Omental fat pad (tissue), 4 donors: ENCODE measurements around the gene PRDM5. TPM values are rescaled to one million over a fixed set of nuclear protein-coding genes. Genes with fewer than 3 reads are reported as not detected.

Source experiments
- ATAC-seq: fragments of 150-250 bp; one replicate; pipeline ENCODE4 v1.9.1; 2016; ENCODE audit warnings: mild to moderate bottlenecking, moderate library complexity; ENCODE audit not compliant: low FRiP score
- DNase-seq: peaks from one replicate; pipeline ENCODE4 v3.0.0-alpha.2; 2019; ENCODE audit warnings: low spot score
- total RNA-seq, 4 donors: library from RNA; depleted of rRNA; stranded (reverse); fragments of >200 nt; gene quantifications; one replicate each; pipeline ENCODE4 v1.1.0, GENCODE V29; 2016
- TF ChIP-seq, protein P1 (sequence below), 3 donors: fragments of 450-650 bp; IDR thresholded peaks; one replicate each; pipeline ENCODE4 v1.5.1; 2016 to 2017; ENCODE audit warnings: antibody characterized with exemption in 3 of 3, mild to moderate bottlenecking in 3 of 3, moderate library complexity in 2 of 3

The PRDM5 gene
- total RNA-seq, 4 donors from 2014 or later = 6.0 to 18.8 (median 12.0) TPM

DNA sequence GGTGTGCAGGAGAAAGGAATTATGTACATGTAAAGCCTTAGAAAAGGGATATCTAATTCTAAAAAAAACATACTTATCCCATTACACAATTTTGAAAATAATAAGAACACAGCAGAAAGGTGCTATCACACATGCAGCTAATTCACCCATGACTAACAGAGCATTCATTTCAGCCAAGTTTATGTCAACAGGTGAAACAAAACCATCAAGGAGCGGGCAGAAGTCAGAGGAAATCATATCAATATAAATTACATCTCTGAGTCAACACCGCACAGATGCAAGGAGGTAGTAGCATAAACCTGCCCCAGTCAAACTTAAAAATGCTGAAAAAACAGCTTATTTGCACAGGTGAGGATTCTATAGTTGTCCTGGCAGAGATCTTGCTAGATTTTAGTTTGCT is 197.9 kb downstream of the PRDM5 start:
- TF ChIP-seq, protein P1, sequence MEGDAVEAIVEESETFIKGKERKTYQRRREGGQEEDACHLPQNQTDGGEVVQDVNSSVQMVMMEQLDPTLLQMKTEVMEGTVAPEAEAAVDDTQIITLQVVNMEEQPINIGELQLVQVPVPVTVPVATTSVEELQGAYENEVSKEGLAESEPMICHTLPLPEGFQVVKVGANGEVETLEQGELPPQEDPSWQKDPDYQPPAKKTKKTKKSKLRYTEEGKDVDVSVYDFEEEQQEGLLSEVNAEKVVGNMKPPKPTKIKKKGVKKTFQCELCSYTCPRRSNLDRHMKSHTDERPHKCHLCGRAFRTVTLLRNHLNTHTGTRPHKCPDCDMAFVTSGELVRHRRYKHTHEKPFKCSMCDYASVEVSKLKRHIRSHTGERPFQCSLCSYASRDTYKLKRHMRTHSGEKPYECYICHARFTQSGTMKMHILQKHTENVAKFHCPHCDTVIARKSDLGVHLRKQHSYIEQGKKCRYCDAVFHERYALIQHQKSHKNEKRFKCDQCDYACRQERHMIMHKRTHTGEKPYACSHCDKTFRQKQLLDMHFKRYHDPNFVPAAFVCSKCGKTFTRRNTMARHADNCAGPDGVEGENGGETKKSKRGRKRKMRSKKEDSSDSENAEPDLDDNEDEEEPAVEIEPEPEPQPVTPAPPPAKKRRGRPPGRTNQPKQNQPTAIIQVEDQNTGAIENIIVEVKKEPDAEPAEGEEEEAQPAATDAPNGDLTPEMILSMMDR (IDR thresholded peaks at IDR 0.05) = no peak
- no peak for ATAC-seq
- no peak for DNase-seq

DNA sequence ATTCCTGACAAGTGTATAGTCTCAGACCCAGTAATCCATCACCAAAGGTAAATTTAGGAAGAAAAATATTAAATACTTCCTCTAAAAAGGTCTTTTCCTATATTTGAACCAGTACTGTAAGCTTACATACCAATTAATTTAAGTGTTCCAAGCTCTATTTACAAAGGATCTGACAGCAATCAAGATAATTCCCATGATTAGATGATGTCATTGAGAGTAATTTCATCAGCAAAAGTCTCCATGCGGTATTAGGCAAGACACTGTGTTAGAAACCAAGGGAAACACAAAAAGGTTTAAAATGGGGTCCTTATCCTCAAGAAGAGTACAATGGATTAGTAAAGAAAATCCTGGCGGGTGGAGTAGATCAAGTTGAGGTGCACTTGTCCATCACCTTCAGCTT is 198.5 kb downstream of the PRDM5 start:
- TF ChIP-seq, protein P1 (IDR thresholded peaks at IDR 0.05) = no peak
- DNase-seq (no peak), ATAC-seq (no peak)

DNA sequence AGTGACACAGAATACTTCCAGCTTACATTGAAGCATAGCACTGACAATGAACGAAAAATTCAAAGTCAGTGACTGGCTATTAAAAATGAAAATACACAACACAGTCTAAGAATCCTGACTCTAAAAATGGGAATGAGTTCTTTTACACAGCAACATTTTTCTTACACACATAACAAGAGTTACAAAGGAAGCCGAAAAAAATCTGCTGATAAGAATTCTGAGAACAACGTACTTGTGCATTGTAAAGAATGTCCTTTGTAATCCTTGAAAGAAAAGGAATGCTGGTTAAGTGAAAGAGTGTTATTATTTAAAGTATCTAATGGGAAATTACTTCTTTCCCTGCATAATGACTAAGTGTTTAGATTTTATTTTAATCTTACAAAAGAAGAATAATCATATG is 199.4 kb downstream of the PRDM5 start:
- DNase-seq (no peak), ATAC-seq (no peak)
- TF ChIP-seq, protein P1 (IDR thresholded peaks at IDR 0.05) = no peak

DNA sequence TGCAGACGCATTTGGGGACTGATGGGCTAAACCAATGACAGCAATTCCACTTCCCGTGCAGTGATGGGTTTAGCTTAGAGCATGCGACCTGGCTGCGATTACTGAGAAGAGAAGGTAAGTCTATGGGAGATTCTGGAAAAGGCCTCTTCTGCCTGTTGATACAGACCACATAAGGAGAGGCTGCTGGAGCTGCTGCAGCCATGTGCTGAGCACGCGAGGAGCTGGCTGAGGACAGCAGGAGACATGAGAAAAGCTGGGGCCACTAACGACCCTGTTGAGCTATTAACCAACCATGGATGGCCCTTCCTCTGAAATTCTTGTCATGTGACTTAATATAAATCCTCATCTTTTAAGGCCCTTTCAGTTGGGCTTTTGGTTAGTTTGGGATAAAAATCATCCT is 199.9 kb downstream of the PRDM5 start:
- ATAC-seq (no peak), DNase-seq (no peak)
- TF ChIP-seq, protein P1 (IDR thresholded peaks at IDR 0.05) = no peak

DNA sequence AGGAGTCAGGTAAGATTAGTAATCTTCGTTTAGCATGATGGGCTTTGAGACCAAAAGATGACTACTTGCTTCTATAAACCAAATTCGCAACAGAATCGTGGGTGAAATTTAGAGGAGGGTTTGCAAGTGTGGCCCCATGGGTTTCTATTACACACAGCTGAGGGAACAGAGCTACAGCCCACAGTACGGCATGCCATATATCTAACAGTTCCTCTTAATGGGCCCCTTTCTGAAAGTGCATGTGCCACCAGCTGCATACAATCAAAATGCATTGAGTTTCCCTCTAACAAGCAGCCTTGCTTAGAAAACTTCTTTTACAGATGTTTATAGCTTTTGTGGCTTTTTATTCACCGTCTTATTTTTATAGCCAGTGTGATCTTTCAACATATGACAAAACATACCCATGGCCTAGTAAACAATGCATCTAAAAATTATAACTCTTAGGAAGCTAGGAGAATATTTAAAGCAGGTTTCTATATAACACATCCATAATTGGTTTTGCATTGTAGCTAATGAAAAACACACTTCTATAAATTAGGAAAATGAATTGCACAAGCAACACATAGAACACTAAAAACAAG is 202.1 kb downstream of the PRDM5 start:
- ATAC-seq (no peak), DNase-seq (no peak)
- TF ChIP-seq, protein P1 (IDR thresholded peaks at IDR 0.05) = no peak

DNA sequence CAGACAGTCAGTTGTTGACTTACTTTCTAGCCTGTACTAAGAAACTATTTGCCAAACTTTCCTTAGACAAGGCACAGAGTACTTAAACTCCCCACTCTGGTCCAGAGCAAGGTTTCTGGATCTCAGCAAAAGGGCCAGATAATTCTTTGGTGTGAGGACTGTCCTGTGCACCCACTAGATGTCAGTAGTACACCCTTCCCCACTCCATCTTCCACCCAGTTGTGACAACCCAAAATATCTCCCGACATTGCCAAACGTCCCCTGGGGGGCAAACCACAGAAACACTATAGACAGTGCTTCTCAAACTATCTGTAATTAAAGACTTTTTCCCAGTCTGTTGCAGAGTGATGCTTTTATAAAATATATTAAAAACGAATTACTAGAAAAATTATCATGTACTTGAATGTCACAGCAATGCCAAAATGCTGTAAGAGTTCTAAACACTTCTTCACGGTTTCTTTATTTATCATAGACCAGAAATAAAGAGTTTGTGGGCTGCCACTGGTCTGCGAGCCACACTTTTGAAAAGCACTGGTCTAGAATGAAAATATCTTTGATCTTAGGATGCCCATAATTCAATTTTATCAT is 203.5 kb downstream of the PRDM5 start:
- DNase-seq = no peak
- TF ChIP-seq, protein P1 (IDR thresholded peaks at IDR 0.05) = no peak
- no peak for ATAC-seq

DNA sequence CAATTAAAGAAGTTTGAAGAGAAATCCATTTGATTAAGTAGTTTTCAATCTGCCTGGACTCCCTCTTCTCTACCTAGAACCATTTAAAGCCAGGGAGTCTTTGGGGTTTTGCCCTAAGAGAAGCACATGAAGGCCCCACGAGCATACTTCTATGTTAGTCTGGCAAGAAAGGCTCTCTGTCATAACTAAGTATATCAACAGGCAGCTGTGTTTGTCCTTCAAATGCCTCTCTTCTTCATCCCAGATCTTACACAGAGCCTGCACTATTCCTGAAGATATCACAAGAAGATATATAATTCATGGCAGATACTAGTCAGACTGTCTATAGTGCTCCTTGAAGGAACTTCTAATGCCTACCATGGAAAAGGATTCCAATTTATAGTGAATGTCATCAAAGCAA is 206.2 kb downstream of the PRDM5 start:
- DNase-seq (no peak), ATAC-seq (no peak)
- TF ChIP-seq, protein P1 (IDR thresholded peaks at IDR 0.05) = no peak
